HCT116 (cell line): ENCODE data around the gene MYO7B. TPM values are rescaled to one million over a fixed set of nuclear protein-coding genes. Genes with fewer than 3 reads are reported as not detected.

Source experiments
- ATAC-seq: fragments of 200-7000 bp; cut with Tn5 transposase; 2 replicates; pipeline ENCODE4 v1.9.1; 2020; ENCODE audit warnings: mild to moderate bottlenecking, moderate library complexity
- BruUV-seq: library from RNA; stranded (reverse); fragments of 400-500 nt; replicated peaks from 2 replicates; lab custom pipeline; 2021; lab: Mats Ljungman, UMichigan
- CTCF ChIA-PET: fragments of 300-600 bp; sonication (Branson Sonifier 250); formaldehyde crosslinking; loops from one replicate; lab custom pipeline; 2021; ENCODE audit warnings: antibody characterized with exemption; lab: Charles Lee
- POLR2A ChIA-PET: fragments of 300-600, 350-600 bp; sonication (Branson Sonifier 250); formaldehyde crosslinking; loops from one replicate; lab custom pipeline; 2021; ENCODE audit warnings: antibody characterized with exemption; lab: Charles Lee
- RAD21 ChIA-PET, 2 experiments: fragments of 300-600 bp; sonication (Branson Sonifier 250); formaldehyde crosslinking; loops; one replicate each; lab custom pipeline; 2023; ENCODE audit warnings: low total read pairs in 2 of 2; ENCODE audit not compliant: uncharacterized antibody in 2 of 2, unreplicated experiment in 2 of 2, low non-redundant PET in 1 of 2; lab: Charles Lee
- DNase-seq: peaks from one replicate; pipeline ENCODE4 v3.0.0-alpha.2; 2010; ENCODE audit warnings: low read depth, low spot score
- H2AFZ ChIP-seq: fragments of 200-600 bp; shearing (Covaris generic), sonication (generic); 2 replicates; pipeline ENCODE4 v1.6.1; 2017; ENCODE audit warnings: low read depth, mixed run types, mixed read lengths, antibody characterized with exemption, low read length; ENCODE audit not compliant: poor library complexity, severe bottlenecking
- H3K27ac ChIP-seq: 2 replicates; pipeline ENCODE4 v1.5.1; 2012; ENCODE audit warnings: low read depth, low read length
- H3K27me3 ChIP-seq: fragments of 200-600 bp; sonication (generic); 2 replicates; pipeline ENCODE4 v1.6.1; 2016; ENCODE audit warnings: mixed run types, low read length, mixed read lengths; ENCODE audit not compliant: insufficient read depth
- H3K36me3 ChIP-seq, 2 experiments: fragments of 200-500 bp in 1 of 2; fragments of 200-600 bp in 1 of 2; sonication (Bioruptor generic) in 1 of 2; sonication (generic) in 1 of 2; 2 replicates each; pipeline versions ENCODE4 v1.5.1 to v1.6.1; 2014 to 2016; ENCODE audit warnings: low read length in 2 of 2, inconsistent platforms in 1 of 2, mixed read lengths in 1 of 2, mixed run types in 1 of 2; ENCODE audit not compliant: insufficient read depth in 2 of 2, control insufficient read depth in 1 of 2
- H3K4me1 ChIP-seq, 2 experiments: fragments of 200-600 bp in 1 of 2; sonication (generic) in 1 of 2; 2 replicates each; pipeline versions ENCODE4 v1.5.1 to v1.6.1; 2012 to 2017; ENCODE audit warnings: low read length in 2 of 2, inconsistent platforms in 1 of 2, mild to moderate bottlenecking in 1 of 2, mixed read lengths in 1 of 2, mixed run types in 1 of 2, moderate library complexity in 1 of 2; ENCODE audit not compliant: insufficient read depth in 2 of 2, control insufficient read depth in 1 of 2
- H3K4me2 ChIP-seq: fragments of 200-600 bp; sonication (generic); 2 replicates; pipeline ENCODE4 v1.6.1; 2017; ENCODE audit warnings: mixed run types, low read length, mixed read lengths
- H3K4me3 ChIP-seq, 2 experiments: fragments of 200-600 bp in 1 of 2; sonication (generic) in 1 of 2; replicated peaks in 1 of 2; 2 replicates each; pipeline ENCODE4 v1.5.1; 2011 to 2016; ENCODE audit warnings: low read length in 2 of 2, control low read depth in 1 of 2, low read depth in 1 of 2, mild to moderate bottlenecking in 1 of 2, mixed read lengths in 1 of 2, mixed run types in 1 of 2
- H3K79me2 ChIP-seq: fragments of 200-600 bp; sonication (generic); 2 replicates; pipeline ENCODE4 v1.6.1; 2017; ENCODE audit warnings: mild to moderate bottlenecking, mixed run types, low read length, moderate library complexity, mixed read lengths; ENCODE audit not compliant: insufficient read depth
- H3K9ac ChIP-seq: fragments of 200-600 bp; sonication (generic); 2 replicates; pipeline ENCODE4 v1.6.1; 2016; ENCODE audit warnings: low read length, mixed read lengths
- H3K9me2 ChIP-seq: fragments of 200-600 bp; sonication (generic), shearing (Covaris generic); 2 replicates; pipeline ENCODE4 v1.6.1; 2017; ENCODE audit warnings: mixed run types, mild to moderate bottlenecking, moderate library complexity; ENCODE audit not compliant: insufficient read depth
- H3K9me3 ChIP-seq, 2 experiments: fragments of 200-500 bp in 1 of 2; fragments of 200-600 bp in 1 of 2; sonication (Bioruptor generic) in 1 of 2; sonication (generic) in 1 of 2; 2 replicates each; pipeline ENCODE4 v1.6.1; 2014 to 2017; ENCODE audit warnings: low read length in 2 of 2, mixed read lengths in 2 of 2, inconsistent platforms in 1 of 2, low read depth in 1 of 2, mild to moderate bottlenecking in 1 of 2, mixed run types in 1 of 2, moderate library complexity in 1 of 2; ENCODE audit not compliant: control insufficient read depth in 1 of 2, insufficient read depth in 1 of 2
- H4K20me1 ChIP-seq: fragments of 200-600 bp; sonication (generic), shearing (Covaris generic); 2 replicates; pipeline ENCODE4 v1.6.1; 2017; ENCODE audit warnings: mixed run types, mild to moderate bottlenecking, moderate library complexity; ENCODE audit not compliant: insufficient read depth
- EGR1 ChIP-seq: IDR thresholded peaks from 2 replicates; pipeline ENCODE4 v1.6.1; 2012; ENCODE audit warnings: low read depth
- EZH2phosphoT487 ChIP-seq: fragments of 200-600 bp; IDR thresholded peaks from 2 replicates; pipeline ENCODE4 v1.6.1; 2018; ENCODE audit warnings: antibody characterized with exemption, borderline replicate concordance
- POLR2A ChIP-seq: IDR thresholded peaks from 2 replicates; pipeline ENCODE4 v1.7.0; 2011; ENCODE audit warnings: borderline replicate concordance; ENCODE audit not compliant: insufficient read depth, insufficient read length; ENCODE audit errors: extremely low read depth
- POLR2AphosphoS5 ChIP-seq: IDR thresholded peaks from 2 replicates; pipeline ENCODE4 v1.6.1; 2011; ENCODE audit warnings: mild to moderate bottlenecking, low read depth, low read length, moderate library complexity
- SP1 ChIP-seq: IDR thresholded peaks from 2 replicates; pipeline ENCODE4 v1.6.1; 2012; ENCODE audit warnings: low read depth
- SRF ChIP-seq: IDR thresholded peaks from 2 replicates; pipeline ENCODE4 v1.6.1; 2012; ENCODE audit warnings: low read depth
- intact Hi-C: fragments of 100-400 bp; cut with micrococcal nuclease; formaldehyde crosslinking; loops from 2 replicates; pipeline ENCODE4 v1.10.0; 2022
- total RNA-seq: library from RNA; stranded (reverse); gene quantifications from one replicate; pipeline ENCODE4 v1.2.1, GENCODE V29; 2021; ENCODE audit not compliant: unreplicated experiment
- TF ChIP-seq, protein P1 (sequence below), 3 experiments: fragments of 200-600 bp in 1 of 3; sonication (generic) in 1 of 3; IDR thresholded peaks in 2 of 3; conservative IDR thresholded peaks in 1 of 3; 2 replicates each; pipeline ENCODE4 v1.5.1; 2012 to 2017; ENCODE audit warnings: low read depth in 2 of 3, low read length in 2 of 3, antibody characterized with exemption in 1 of 3, borderline replicate concordance in 1 of 3, control low read depth in 1 of 3, mild to moderate bottlenecking in 1 of 3, mixed read lengths in 1 of 3, mixed run types in 1 of 3, moderate library complexity in 1 of 3; ENCODE audit not compliant: insufficient read depth in 1 of 3
- TF ChIP-seq, protein P2 (sequence below): IDR thresholded peaks from 2 replicates; pipeline ENCODE4 v1.6.1; 2012; ENCODE audit warnings: low read depth

Gene MYO7B
- total RNA-seq, 1 experiment from 2014 or later = 0.07 TPM

DNA sequence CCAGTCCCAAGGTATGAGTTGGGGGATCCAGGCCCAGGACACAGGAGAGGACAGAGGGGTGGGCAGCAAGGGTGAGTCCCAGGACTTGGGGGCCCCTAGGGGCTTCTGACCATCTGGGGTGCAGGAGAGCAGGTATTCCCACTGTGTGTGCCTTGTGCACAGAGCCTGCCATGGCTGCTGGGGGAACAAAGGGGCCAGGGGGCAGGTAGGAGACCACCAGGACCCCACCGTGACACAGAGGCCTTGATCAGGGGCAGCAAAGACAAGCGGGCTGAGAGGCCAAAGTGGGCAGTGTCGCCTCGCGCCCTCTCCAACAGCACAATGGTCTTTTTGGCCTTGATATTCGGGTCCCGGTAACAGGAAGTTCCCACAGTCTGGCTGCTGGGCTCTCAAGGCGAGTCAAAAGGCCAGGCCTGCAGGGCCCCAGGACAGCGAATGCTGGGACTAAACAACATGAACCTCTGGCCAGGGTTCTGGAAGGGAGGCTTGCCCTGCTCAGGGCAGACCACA is 98.1 kb downstream of the MYO7B start:
- Histone ChIP-seq H3K4me3 (no peak overlapping the region), H2AFZ (no peak overlapping the region), H3K79me2 (no peaks in the 10 kb centered on the region), H3K27ac (no peak overlapping the region), H3K27me3 (no peaks in the 10 kb centered on the region), H3K4me2 (no peak overlapping the region), H3K9me3 (no peaks in the 10 kb centered on the region), H3K4me1 (peaks cover 8 to 17% of the 10 kb centered on the region in 2 experiments), H3K9me2 (no peaks in the 10 kb centered on the region), H3K9ac (no peak overlapping the region), H4K20me1 (no peaks in the 10 kb centered on the region), H3K36me3 (no peaks in the 10 kb centered on the region)
- ChIA-PET RAD21 (no interaction called here), CTCF (no interaction called here), POLR2A (no interaction called here)
- intact Hi-C loops = no loop called here
- TF ChIP-seq, protein P1, sequence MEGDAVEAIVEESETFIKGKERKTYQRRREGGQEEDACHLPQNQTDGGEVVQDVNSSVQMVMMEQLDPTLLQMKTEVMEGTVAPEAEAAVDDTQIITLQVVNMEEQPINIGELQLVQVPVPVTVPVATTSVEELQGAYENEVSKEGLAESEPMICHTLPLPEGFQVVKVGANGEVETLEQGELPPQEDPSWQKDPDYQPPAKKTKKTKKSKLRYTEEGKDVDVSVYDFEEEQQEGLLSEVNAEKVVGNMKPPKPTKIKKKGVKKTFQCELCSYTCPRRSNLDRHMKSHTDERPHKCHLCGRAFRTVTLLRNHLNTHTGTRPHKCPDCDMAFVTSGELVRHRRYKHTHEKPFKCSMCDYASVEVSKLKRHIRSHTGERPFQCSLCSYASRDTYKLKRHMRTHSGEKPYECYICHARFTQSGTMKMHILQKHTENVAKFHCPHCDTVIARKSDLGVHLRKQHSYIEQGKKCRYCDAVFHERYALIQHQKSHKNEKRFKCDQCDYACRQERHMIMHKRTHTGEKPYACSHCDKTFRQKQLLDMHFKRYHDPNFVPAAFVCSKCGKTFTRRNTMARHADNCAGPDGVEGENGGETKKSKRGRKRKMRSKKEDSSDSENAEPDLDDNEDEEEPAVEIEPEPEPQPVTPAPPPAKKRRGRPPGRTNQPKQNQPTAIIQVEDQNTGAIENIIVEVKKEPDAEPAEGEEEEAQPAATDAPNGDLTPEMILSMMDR (IDR thresholded peaks at IDR 0.05 in 2 of 3, conservative IDR thresholded peaks at IDR 0.05 in 1 of 3; ENCODE audit: borderline replicate concordance in 1 of 3, insufficient read depth in 1 of 3, low read depth in 2 of 3, low read length in 2 of 3) = no peak
- TF ChIP-seq POLR2A = no peak
- no TSS peak for BruUV-seq
- no peak for DNase-seq
- no peak for ATAC-seq

DNA sequence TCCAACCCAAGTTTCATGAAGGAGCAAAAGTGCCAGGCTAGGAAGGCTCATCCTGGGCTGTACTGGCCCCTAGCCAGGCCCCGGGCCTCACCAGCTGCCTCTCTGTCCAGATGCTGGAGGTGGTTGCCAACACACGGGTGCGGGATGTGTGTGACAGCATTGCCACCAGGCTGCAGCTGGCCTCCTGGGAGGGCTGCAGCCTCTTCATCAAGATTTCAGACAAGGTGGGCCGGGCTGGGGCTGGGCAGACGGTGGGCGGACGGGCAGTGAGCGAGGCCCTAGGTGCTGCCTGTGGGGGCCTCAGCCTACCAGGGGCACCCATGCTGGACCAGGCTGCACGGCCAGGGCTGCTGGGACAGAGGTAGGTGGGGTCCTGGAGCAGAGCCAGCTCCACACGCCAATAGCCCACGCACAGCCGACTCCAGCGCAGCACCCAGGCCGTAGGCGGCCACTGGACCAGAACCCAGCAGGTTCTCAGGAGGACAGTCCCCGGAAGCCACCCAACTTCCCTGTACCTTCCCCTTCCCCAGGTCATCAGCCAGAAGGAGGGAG is 98.7 kb downstream of the MYO7B start:
- no peaks in the 10 kb centered on the region for H4K20me1 ChIP-seq
- H3K9ac ChIP-seq = no peak overlapping the region
- H3K9me2 ChIP-seq = no peaks in the 10 kb centered on the region
- ChIA-PET RAD21 (no interaction called here), CTCF (no interaction called here), POLR2A (no interaction called here)
- H3K4me2 ChIP-seq = no peak overlapping the region
- no peaks in the 10 kb centered on the region for H3K79me2 ChIP-seq
- H3K4me3 ChIP-seq = no peak overlapping the region
- H3K4me1 ChIP-seq = peaks cover 8 to 19% of the 10 kb centered on the region in 2 experiments
- no TSS peak for BruUV-seq
- H3K36me3 ChIP-seq = no peaks in the 10 kb centered on the region
- no peaks in the 10 kb centered on the region for H3K27me3 ChIP-seq
- no peak overlapping the region for H3K27ac ChIP-seq
- TF ChIP-seq EZH2phosphoT487 = no peak
- TF ChIP-seq EGR1 = no peak
- TF ChIP-seq, protein P2, sequence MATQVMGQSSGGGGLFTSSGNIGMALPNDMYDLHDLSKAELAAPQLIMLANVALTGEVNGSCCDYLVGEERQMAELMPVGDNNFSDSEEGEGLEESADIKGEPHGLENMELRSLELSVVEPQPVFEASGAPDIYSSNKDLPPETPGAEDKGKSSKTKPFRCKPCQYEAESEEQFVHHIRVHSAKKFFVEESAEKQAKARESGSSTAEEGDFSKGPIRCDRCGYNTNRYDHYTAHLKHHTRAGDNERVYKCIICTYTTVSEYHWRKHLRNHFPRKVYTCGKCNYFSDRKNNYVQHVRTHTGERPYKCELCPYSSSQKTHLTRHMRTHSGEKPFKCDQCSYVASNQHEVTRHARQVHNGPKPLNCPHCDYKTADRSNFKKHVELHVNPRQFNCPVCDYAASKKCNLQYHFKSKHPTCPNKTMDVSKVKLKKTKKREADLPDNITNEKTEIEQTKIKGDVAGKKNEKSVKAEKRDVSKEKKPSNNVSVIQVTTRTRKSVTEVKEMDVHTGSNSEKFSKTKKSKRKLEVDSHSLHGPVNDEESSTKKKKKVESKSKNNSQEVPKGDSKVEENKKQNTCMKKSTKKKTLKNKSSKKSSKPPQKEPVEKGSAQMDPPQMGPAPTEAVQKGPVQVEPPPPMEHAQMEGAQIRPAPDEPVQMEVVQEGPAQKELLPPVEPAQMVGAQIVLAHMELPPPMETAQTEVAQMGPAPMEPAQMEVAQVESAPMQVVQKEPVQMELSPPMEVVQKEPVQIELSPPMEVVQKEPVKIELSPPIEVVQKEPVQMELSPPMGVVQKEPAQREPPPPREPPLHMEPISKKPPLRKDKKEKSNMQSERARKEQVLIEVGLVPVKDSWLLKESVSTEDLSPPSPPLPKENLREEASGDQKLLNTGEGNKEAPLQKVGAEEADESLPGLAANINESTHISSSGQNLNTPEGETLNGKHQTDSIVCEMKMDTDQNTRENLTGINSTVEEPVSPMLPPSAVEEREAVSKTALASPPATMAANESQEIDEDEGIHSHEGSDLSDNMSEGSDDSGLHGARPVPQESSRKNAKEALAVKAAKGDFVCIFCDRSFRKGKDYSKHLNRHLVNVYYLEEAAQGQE = no peak
- no peak for TF ChIP-seq SP1
- no peak for TF ChIP-seq POLR2AphosphoS5
- TF ChIP-seq SRF = no peak
- DNase-seq (no peak), ATAC-seq (no peak)
- intact Hi-C loops = no loop called here
- H3K9me3 ChIP-seq = no peaks in the 10 kb centered on the region
- H2AFZ ChIP-seq = no peak overlapping the region
